ENCODE measurements around the gene IL31RA.

IL31RA gene

DNA sequence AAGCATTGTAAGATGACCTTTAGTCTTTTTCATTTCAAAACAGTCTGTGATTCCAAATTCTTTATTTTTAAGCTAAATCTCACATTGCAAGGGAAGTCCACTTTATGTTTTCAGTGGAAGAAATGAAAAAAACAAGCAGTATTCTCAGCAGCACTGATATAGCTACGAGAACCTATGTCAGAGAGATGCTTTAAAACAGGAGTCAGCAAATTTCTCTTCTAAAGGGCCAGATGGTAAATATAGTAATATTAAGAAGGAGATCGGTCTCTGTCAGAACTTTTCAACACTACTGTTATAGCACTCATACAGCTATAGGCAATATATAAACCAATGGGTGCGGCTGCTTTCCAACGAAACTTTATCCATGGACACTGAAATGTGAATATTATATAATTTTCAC is 18.7 kb downstream of the IL31RA start:
- TF ChIP-seq, protein P1, sequence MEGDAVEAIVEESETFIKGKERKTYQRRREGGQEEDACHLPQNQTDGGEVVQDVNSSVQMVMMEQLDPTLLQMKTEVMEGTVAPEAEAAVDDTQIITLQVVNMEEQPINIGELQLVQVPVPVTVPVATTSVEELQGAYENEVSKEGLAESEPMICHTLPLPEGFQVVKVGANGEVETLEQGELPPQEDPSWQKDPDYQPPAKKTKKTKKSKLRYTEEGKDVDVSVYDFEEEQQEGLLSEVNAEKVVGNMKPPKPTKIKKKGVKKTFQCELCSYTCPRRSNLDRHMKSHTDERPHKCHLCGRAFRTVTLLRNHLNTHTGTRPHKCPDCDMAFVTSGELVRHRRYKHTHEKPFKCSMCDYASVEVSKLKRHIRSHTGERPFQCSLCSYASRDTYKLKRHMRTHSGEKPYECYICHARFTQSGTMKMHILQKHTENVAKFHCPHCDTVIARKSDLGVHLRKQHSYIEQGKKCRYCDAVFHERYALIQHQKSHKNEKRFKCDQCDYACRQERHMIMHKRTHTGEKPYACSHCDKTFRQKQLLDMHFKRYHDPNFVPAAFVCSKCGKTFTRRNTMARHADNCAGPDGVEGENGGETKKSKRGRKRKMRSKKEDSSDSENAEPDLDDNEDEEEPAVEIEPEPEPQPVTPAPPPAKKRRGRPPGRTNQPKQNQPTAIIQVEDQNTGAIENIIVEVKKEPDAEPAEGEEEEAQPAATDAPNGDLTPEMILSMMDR (IDR thresholded peaks at IDR 0.05): no peak
- Histone ChIP-seq H3K9ac (no peak overlapping the region), H3K4me1 (no peaks in the 10 kb centered on the region), H3K27me3 (ENCODE audit: control insufficient read depth, insufficient read depth, low read length) (no peaks in the 10 kb centered on the region), H3K27ac (no peak overlapping the region), H3K4me3 (ENCODE audit: low read depth, low read length) (no peak overlapping the region), H3K4me2 (ENCODE audit: low read length) (no peak overlapping the region), H2AFZ (no peak overlapping the region), H3K9me3 (ENCODE audit: control insufficient read depth, low read length) (no peaks in the 10 kb centered on the region), H3K36me3 (ENCODE audit: control insufficient read depth, insufficient read depth, low read length) (no peaks in the 10 kb centered on the region), H3K79me2 (no peaks in the 10 kb centered on the region)

DNA sequence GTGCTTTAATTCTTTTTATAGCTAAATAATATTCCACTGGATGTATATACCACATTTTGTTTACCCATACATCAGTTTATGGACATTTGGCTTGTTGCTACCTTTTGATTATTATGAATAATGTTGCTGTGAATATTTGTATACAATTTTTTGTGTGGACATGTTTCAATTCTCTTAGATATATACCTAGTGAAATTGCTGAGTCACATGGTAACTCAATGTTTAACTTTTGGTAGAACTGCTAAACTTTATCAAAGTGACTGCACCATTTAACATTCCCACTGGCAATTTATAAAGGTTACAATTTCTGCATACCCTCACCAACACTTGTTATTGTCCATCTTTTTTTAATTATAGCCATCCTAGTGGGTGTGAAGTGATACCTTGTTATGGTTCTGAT is 22.1 kb downstream of the IL31RA start:
- TF ChIP-seq, protein P1 (IDR thresholded peaks at IDR 0.05): no peak
- no peaks in the 10 kb centered on the region for H3K4me1 ChIP-seq
- H3K27ac ChIP-seq: no peak overlapping the region
- H2AFZ ChIP-seq: no peak overlapping the region
- no peak overlapping the region for H3K9ac ChIP-seq
- H3K4me3 ChIP-seq (ENCODE audit: low read depth, low read length): no peak overlapping the region
- no peaks in the 10 kb centered on the region for H3K79me2 ChIP-seq
- H3K27me3 ChIP-seq (ENCODE audit: control insufficient read depth, insufficient read depth, low read length): no peaks in the 10 kb centered on the region
- no peaks in the 10 kb centered on the region for H3K9me3 ChIP-seq (ENCODE audit: control insufficient read depth, low read length)
- H3K36me3 ChIP-seq (ENCODE audit: control insufficient read depth, insufficient read depth, low read length): no peaks in the 10 kb centered on the region
- no peak overlapping the region for H3K4me2 ChIP-seq (ENCODE audit: low read length)

DNA sequence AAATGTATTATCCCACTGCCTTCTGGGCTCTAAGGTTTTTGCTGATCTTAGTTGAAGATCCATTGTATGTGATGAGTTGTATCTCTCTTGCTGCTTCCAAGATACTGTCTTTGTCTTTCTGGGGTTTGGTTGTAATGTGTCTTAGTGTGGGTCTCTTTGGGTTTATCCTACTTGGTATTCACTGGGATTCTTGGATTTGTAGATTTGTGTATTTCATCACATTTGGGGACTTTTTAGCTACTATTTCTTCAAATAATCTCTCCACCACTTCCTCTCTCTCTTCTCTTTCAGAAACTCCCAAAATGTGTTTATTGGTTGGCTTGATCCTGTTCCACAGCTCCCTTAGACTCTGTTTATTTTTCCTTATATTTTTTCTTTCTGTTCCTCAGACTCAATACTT is 26.5 kb downstream of the IL31RA start:
- no peak overlapping the region for H3K4me3 ChIP-seq (ENCODE audit: low read depth, low read length)
- no peaks in the 10 kb centered on the region for H3K27me3 ChIP-seq (ENCODE audit: control insufficient read depth, insufficient read depth, low read length)
- no peak overlapping the region for H2AFZ ChIP-seq
- no peaks in the 10 kb centered on the region for H3K4me1 ChIP-seq
- no peaks in the 10 kb centered on the region for H3K36me3 ChIP-seq (ENCODE audit: control insufficient read depth, insufficient read depth, low read length)
- H3K9ac ChIP-seq: no peak overlapping the region
- TF ChIP-seq, protein P1 (IDR thresholded peaks at IDR 0.05): no peak
- no peak overlapping the region for H3K27ac ChIP-seq
- H3K9me3 ChIP-seq (ENCODE audit: control insufficient read depth, low read length): no peaks in the 10 kb centered on the region
- H3K4me2 ChIP-seq (ENCODE audit: low read length): no peak overlapping the region
- no peaks in the 10 kb centered on the region for H3K79me2 ChIP-seq

DNA sequence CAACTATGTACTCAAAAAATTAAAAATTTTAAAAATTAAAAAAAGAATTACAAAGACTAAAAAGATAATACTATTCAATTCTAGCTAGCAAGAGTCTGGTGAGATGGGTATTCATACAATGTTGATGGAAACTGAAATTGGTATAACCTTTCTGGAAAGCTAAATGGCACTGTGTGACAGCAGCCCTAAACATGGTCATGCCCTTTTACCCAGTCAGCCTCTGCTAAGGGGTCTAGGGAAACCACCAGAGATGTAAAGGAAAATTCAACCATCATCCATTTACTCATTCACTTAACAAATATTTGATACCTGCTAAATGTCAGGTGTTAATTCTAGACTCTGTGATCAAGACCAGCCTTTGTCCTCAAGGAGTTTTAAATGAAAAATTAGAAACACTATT is 29.3 kb downstream of the IL31RA start:
- no peak overlapping the region for H3K9ac ChIP-seq
- no peak overlapping the region for H3K4me3 ChIP-seq (ENCODE audit: low read depth, low read length)
- H3K27ac ChIP-seq: no peak overlapping the region
- no peak overlapping the region for H3K4me2 ChIP-seq (ENCODE audit: low read length)
- H3K4me1 ChIP-seq: no peaks in the 10 kb centered on the region
- no peaks in the 10 kb centered on the region for H3K36me3 ChIP-seq (ENCODE audit: control insufficient read depth, insufficient read depth, low read length)
- no peaks in the 10 kb centered on the region for H3K79me2 ChIP-seq
- TF ChIP-seq, protein P1 (IDR thresholded peaks at IDR 0.05): no peak
- H3K9me3 ChIP-seq (ENCODE audit: control insufficient read depth, low read length): no peaks in the 10 kb centered on the region
- no peak overlapping the region for H2AFZ ChIP-seq
- no peaks in the 10 kb centered on the region for H3K27me3 ChIP-seq (ENCODE audit: control insufficient read depth, insufficient read depth, low read length)

DNA sequence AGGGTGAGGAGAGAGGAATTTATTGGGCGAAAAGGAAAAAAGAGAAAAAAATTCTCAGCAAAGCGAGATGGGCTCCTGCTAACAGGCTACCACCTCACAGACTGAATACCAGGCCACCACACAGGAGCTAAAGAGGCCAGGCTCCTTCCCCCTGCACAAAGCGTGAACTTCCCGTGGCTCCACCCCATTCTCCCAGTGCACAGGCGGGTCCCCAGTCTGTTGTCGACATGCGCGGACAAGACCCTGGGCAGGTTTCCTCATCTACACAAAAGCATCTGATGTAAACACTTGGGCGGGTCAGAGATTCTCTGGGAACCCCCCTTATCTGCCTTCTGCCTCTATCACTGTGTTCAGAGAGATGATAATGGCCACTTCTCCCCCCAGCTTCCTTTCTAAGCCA is 34.2 kb downstream of the IL31RA start:
- Histone ChIP-seq H3K36me3 (ENCODE audit: control insufficient read depth, insufficient read depth, low read length) (no peaks in the 10 kb centered on the region), H3K27ac (no peak overlapping the region), H3K4me3 (ENCODE audit: low read depth, low read length) (no peak overlapping the region), H3K27me3 (ENCODE audit: control insufficient read depth, insufficient read depth, low read length) (no peaks in the 10 kb centered on the region), H3K79me2 (no peaks in the 10 kb centered on the region), H3K4me2 (ENCODE audit: low read length) (no peak overlapping the region), H3K4me1 (no peaks in the 10 kb centered on the region), H2AFZ (no peak overlapping the region), H3K9me3 (ENCODE audit: control insufficient read depth, low read length) (no peaks in the 10 kb centered on the region), H3K9ac (no peak overlapping the region)
- TF ChIP-seq, protein P1 (IDR thresholded peaks at IDR 0.05): no peak

Measured in parathyroid adenoma (tissue), 2 donors.